ENCODE data around the gene ILF3. TPM values are rescaled to one million over a fixed set of nuclear protein-coding genes. Genes with fewer than 3 reads are reported as not detected.

The ILF3 gene
- total and polyA plus RNA-seq, 11 donors = 45.7 to 140 (median 110) TPM

- Histone ChIP-seq H3K4me3 (no peak overlapping the region), H3K4me1 (peaks cover 0 to 31% (median 14%) of the 10 kb centered on the region in 12 donors), H3K27me3 (no peaks in the 10 kb centered on the region), H3K27ac (no peak overlapping the region), H3K9me3 (no peaks in the 10 kb centered on the region), H3K36me3 (peaks cover 0 to 100% (median 96%) of the 10 kb centered on the region in 9 donors)
- ATAC-seq (no peak), DNase-seq (no peak)
- TF ChIP-seq POLR2A (IDR thresholded peaks at IDR 0.05) = no peak
- no peak for TF ChIP-seq CTCF (IDR thresholded peaks at IDR 0.05)
- 58 to 73% (median 71%) methylated on average over 5 of the region's 5 CpGs for WGBS, 4 donors
- intact Hi-C loops (cut with DNase I) = no loop called here
Measured at GRCh38 chr19:10685210-10685609, 31.1 kb downstream of the ILF3 start.

GRCh38 chr19:10686193-10686592, 32.0 kb downstream of the ILF3 start:
- TF ChIP-seq POLR2A (IDR thresholded peaks at IDR 0.05) (no peak), CTCF (IDR thresholded peaks at IDR 0.05) (no peak)
- Histone ChIP-seq H3K4me1 (peaks cover 0 to 31% (median 14%) of the 10 kb centered on the region in 12 donors), H3K9me3 (no peaks in the 10 kb centered on the region), H3K27me3 (no peaks in the 10 kb centered on the region), H3K27ac (peak overlapping the region in 6 of 12 donors; percentile 49 to 64 (median 58)), H3K36me3 (peaks cover 0 to 100% (median 96%) of the 10 kb centered on the region in 9 donors), H3K4me3 (no peak overlapping the region)
- WGBS, 4 donors = 69 to 93% (median 79%) methylated on average over 5 to 10 of the region's 10 CpGs
- intact Hi-C loops (cut with DNase I) = no loop called here
- no peak for DNase-seq
- ATAC-seq = peak in 1 of 4 donors; percentile 2

- 59 to 72% (median 63%) methylated on average over 29 to 31 of the region's 31 CpGs for WGBS, 4 donors
- no peak for TF ChIP-seq CTCF (IDR thresholded peaks at IDR 0.05)
- no peak for TF ChIP-seq POLR2A (IDR thresholded peaks at IDR 0.05)
- Histone ChIP-seq H3K36me3 (peaks cover 0 to 100% (median 96%) of the 10 kb centered on the region in 9 donors), H3K9me3 (no peaks in the 10 kb centered on the region), H3K4me1 (peaks cover 0 to 31% (median 14%) of the 10 kb centered on the region in 12 donors), H3K27ac (peak overlapping the region in 7 of 12 donors; percentile 18 to 64 (median 60)), H3K4me3 (no peak overlapping the region), H3K27me3 (no peaks in the 10 kb centered on the region)
- ATAC-seq = peak; percentile 69 to 81 (median 76)
- intact Hi-C loops (cut with DNase I) = no loop called here
- peak; percentile 41 to 78 (median 73) for DNase-seq
Measured at GRCh38 chr19:10686661-10687517, 32.7 kb downstream of the ILF3 start.

- no peak for DNase-seq
- TF ChIP-seq POLR2A (IDR thresholded peaks at IDR 0.05) (no peak), CTCF (IDR thresholded peaks at IDR 0.05) (no peak)
- peaks cover 0 to 28% (median 14%) of the 10 kb centered on the region in 12 donors for H3K4me1 ChIP-seq
- H3K27me3 ChIP-seq = no peaks in the 10 kb centered on the region
- intact Hi-C loops (cut with DNase I) = no loop called here
- peak overlapping the region in 5 of 12 donors; percentile 49 to 64 (median 62) for H3K27ac ChIP-seq
- no peaks in the 10 kb centered on the region for H3K9me3 ChIP-seq
- no peak overlapping the region for H3K4me3 ChIP-seq
- WGBS, 4 donors = 88 to 95% (median 90%) methylated on average over 19 to 25 of the region's 25 CpGs
- peaks cover 0 to 100% (median 96%) of the 10 kb centered on the region in 9 donors for H3K36me3 ChIP-seq
- no peak for ATAC-seq
Measured at GRCh38 chr19:10687518-10688288, 33.6 kb downstream of the ILF3 start.
